Neural crest cell (in vitro differentiated cells): ENCODE results near the gene OR4D1. TPM values are rescaled to one million over a fixed set of nuclear protein-coding genes. Genes with fewer than 3 reads are reported as not detected.

ENCODE experiments used
- DNase-seq: peaks from one replicate; pipeline ENCODE4 v3.0.0; 2021; ENCODE audit warnings: low read depth, mixed read lengths, low spot score
- H3K27ac Mint-ChIP-seq: one replicate; pipeline ENCODE4 v1.8.0; 2021; ENCODE audit warnings: mild to moderate bottlenecking, mixed read lengths; ENCODE audit not compliant: unreplicated experiment
- H3K27me3 Mint-ChIP-seq: 2 replicates; pipeline ENCODE4 v1.8.0; 2021; ENCODE audit warnings: low read depth, mild to moderate bottlenecking, mixed read lengths
- H3K36me3 Mint-ChIP-seq: 2 replicates; pipeline ENCODE4 v1.8.0; 2021; ENCODE audit warnings: low read depth, mild to moderate bottlenecking, mixed read lengths
- H3K4me1 Mint-ChIP-seq: 2 replicates; pipeline ENCODE4 v1.8.0; 2021; ENCODE audit warnings: mixed read lengths
- H3K4me3 Mint-ChIP-seq: one replicate; pipeline ENCODE4 v1.8.0; 2021; ENCODE audit warnings: mild to moderate bottlenecking, mixed read lengths
- H3K9me3 Mint-ChIP-seq: 2 replicates; pipeline ENCODE4 v1.8.0; 2021; ENCODE audit warnings: mixed read lengths
- total RNA-seq: library from RNA; stranded (reverse); gene quantifications from 2 replicates; pipeline ENCODE4 v1.2.1, GENCODE V29; 2021
- TF ChIP-seq, protein P1 (sequence below): fragments of 200-600 bp; sonication (generic); conservative IDR thresholded peaks from 2 replicates; pipeline ENCODE4 v1.5.0; 2021; ENCODE audit warnings: antibody characterized with exemption, mild to moderate bottlenecking

The OR4D1 gene
- total RNA-seq, 1 donor from 2014 or later: 0.12 TPM

- Mint-ChIP-seq H3K27me3 (peaks cover 95% of the 10 kb centered on the region), H3K4me1 (no peaks in the 10 kb centered on the region), H3K9me3 (peaks cover 2% of the 10 kb centered on the region), H3K27ac (no peak within 1 kb of the TSS), H3K4me3 (no peak within 1 kb of the TSS), H3K36me3 (no peaks in the 10 kb centered on the region)
- DNase-seq: no peak
- TF ChIP-seq, protein P1, sequence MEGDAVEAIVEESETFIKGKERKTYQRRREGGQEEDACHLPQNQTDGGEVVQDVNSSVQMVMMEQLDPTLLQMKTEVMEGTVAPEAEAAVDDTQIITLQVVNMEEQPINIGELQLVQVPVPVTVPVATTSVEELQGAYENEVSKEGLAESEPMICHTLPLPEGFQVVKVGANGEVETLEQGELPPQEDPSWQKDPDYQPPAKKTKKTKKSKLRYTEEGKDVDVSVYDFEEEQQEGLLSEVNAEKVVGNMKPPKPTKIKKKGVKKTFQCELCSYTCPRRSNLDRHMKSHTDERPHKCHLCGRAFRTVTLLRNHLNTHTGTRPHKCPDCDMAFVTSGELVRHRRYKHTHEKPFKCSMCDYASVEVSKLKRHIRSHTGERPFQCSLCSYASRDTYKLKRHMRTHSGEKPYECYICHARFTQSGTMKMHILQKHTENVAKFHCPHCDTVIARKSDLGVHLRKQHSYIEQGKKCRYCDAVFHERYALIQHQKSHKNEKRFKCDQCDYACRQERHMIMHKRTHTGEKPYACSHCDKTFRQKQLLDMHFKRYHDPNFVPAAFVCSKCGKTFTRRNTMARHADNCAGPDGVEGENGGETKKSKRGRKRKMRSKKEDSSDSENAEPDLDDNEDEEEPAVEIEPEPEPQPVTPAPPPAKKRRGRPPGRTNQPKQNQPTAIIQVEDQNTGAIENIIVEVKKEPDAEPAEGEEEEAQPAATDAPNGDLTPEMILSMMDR: no peak
Observed at GRCh38 chr17:58166682-58167081, 18.5 kb downstream of the OR4D1 start, which contains the start of gene OR4D2. Gene OR4D2, plus strand, starts transcription at chr17:58166982. Its CDS starts 2,674 bp downstream, at chr17:58169656.

- Mint-ChIP-seq H3K27me3 (peaks cover 95% of the 10 kb centered on the region), H3K27ac (no peak overlapping the region), H3K36me3 (no peaks in the 10 kb centered on the region), H3K9me3 (peaks cover 2% of the 10 kb centered on the region), H3K4me1 (no peaks in the 10 kb centered on the region), H3K4me3 (no peak overlapping the region)
- no peak for DNase-seq
- TF ChIP-seq, protein P1: no peak
Observed at GRCh38 chr17:58170622-58171021, 22.4 kb downstream of the OR4D1 start.

DNA sequence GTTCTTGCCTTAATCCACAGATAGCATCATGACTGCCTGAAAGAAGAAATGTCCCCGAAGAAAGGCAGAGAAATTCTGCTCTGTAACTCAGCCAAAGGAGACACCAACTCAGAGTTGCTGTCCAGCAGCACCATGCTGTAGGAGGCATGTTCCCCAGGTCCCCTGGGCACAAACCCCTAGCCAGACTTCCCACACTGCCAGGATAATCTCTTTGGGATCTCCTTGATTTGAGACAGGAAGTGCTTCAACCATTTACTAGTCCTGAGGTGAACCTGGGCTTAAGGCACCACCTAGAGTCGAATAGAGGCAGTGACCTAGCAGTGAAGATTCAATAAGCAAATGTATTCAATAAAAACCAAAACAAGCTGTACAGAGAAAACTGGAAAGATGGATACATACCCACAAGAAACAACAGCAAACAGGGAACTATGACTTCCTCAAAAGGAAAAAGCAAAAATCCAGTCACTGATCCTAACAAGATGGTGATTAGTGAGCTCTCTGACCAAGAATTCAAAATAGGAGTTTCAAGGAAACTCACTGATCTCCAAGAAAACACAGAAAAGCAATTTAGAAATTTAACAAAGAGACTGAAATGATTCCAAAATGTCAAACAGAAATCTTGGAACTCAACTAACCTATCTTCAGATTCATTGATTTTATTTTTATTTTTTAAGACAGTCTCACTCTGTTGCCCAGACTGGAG, 24.3 kb downstream of the OR4D1 start:
- Mint-ChIP-seq H3K9me3 (peaks cover 2% of the 10 kb centered on the region), H3K36me3 (no peaks in the 10 kb centered on the region), H3K27ac (no peak overlapping the region), H3K4me3 (no peak overlapping the region), H3K4me1 (no peaks in the 10 kb centered on the region), H3K27me3 (peaks cover 91% of the 10 kb centered on the region)
- TF ChIP-seq, protein P1: peak; percentile 57
- no peak for DNase-seq

- H3K27ac Mint-ChIP-seq: no peak overlapping the region
- DNase-seq: no peak
- H3K9me3 Mint-ChIP-seq: peaks cover 2% of the 10 kb centered on the region
- no peaks in the 10 kb centered on the region for H3K4me1 Mint-ChIP-seq
- TF ChIP-seq, protein P1: no peak
- no peak overlapping the region for H3K4me3 Mint-ChIP-seq
- H3K27me3 Mint-ChIP-seq: peaks cover 77% of the 10 kb centered on the region
- H3K36me3 Mint-ChIP-seq: no peaks in the 10 kb centered on the region
Observed at GRCh38 chr17:58174871-58175270, 26.7 kb downstream of the OR4D1 start.

GRCh38 chr17:58176200-58176599, 28.0 kb downstream of the OR4D1 start:
- H3K4me1 Mint-ChIP-seq: no peaks in the 10 kb centered on the region
- H3K4me3 Mint-ChIP-seq: no peak overlapping the region
- no peaks in the 10 kb centered on the region for H3K9me3 Mint-ChIP-seq
- H3K27me3 Mint-ChIP-seq: peaks cover 71% of the 10 kb centered on the region
- no peaks in the 10 kb centered on the region for H3K36me3 Mint-ChIP-seq
- no peak for DNase-seq
- no peak overlapping the region for H3K27ac Mint-ChIP-seq
- TF ChIP-seq, protein P1: no peak
